WTC11 (cell line): ENCODE data around the gene ARAP3. TPM values are rescaled to one million over a fixed set of nuclear protein-coding genes. Genes with fewer than 3 reads are reported as not detected.

Experiments
- ATAC-seq: fragments of 200-7000 bp; cut with Tn5 transposase; 2 replicates; pipeline ENCODE4 v1.10.0; 2021; ENCODE audit warnings: mild to moderate bottlenecking, moderate library complexity
- CTCF ChIA-PET: fragments of 300-600 bp; sonication (Branson Sonifier 250); formaldehyde crosslinking; loops from one replicate; lab custom pipeline; 2021; ENCODE audit warnings: antibody characterized with exemption; lab: Charles Lee
- POLR2A ChIA-PET: fragments of 350-600 bp; sonication (Branson Sonifier 250); formaldehyde crosslinking; loops from one replicate; lab custom pipeline; 2021; ENCODE audit warnings: antibody characterized with exemption; lab: Charles Lee
- DNase-seq: peaks from one replicate; pipeline ENCODE4 v3.0.0; 2021; ENCODE audit warnings: low spot score
- H3K27ac Mint-ChIP-seq: 2 replicates; pipeline ENCODE4 v1.8.0; 2021; ENCODE audit warnings: mixed read lengths
- H3K27me3 Mint-ChIP-seq: 2 replicates; pipeline ENCODE4 v1.8.0; 2021; ENCODE audit warnings: low read depth, mild to moderate bottlenecking, moderate library complexity, mixed read lengths
- H3K36me3 Mint-ChIP-seq: 2 replicates; pipeline ENCODE4 v1.8.0; 2021; ENCODE audit warnings: mixed read lengths
- H3K4me1 Mint-ChIP-seq: 2 replicates; pipeline ENCODE4 v1.8.0; 2022; ENCODE audit warnings: mixed read lengths
- H3K4me3 Mint-ChIP-seq: 2 replicates; pipeline ENCODE4 v1.8.0; 2021; ENCODE audit warnings: mild to moderate bottlenecking, moderate library complexity, mixed read lengths
- H3K9me3 Mint-ChIP-seq: 2 replicates; pipeline ENCODE4 v1.8.0; 2021; ENCODE audit warnings: mixed read lengths
- AR ChIP-seq: fragments of 250-450 bp; sonication (Bioruptor Pico); IDR thresholded peaks from 2 replicates; pipeline ENCODE4 v1.9.0; 2021; ENCODE audit warnings: mild to moderate bottlenecking
- ATF1 ChIP-seq: sonication (generic); formaldehyde crosslinking; IDR thresholded peaks from 2 replicates; pipeline ENCODE4 v1.8.1; 2023; ENCODE audit warnings: mild to moderate bottlenecking, moderate library complexity, missing genetic modification reagents
- ATF6 ChIP-seq: sonication (generic); formaldehyde crosslinking; IDR thresholded peaks from 2 replicates; pipeline ENCODE4 v1.8.1; 2023; ENCODE audit warnings: mild to moderate bottlenecking, missing genetic modification reagents
- E2F4 ChIP-seq: sonication (generic); formaldehyde crosslinking; IDR thresholded peaks from 2 replicates; pipeline ENCODE4 v1.8.1; 2022; ENCODE audit warnings: low read depth, mild to moderate bottlenecking, moderate library complexity, missing genetic modification reagents, borderline replicate concordance
- MYBL2 ChIP-seq: sonication (generic); formaldehyde crosslinking; IDR thresholded peaks from 2 replicates; pipeline ENCODE4 v1.8.1; 2023; ENCODE audit warnings: mild to moderate bottlenecking, moderate library complexity, missing genetic modification reagents
- NFE2L1 ChIP-seq: sonication (generic); formaldehyde crosslinking; IDR thresholded peaks from 2 replicates; pipeline ENCODE4 v1.8.1; 2023; ENCODE audit warnings: missing genetic modification reagents
- NR2C2 ChIP-seq: sonication (generic); formaldehyde crosslinking; IDR thresholded peaks from 2 replicates; pipeline ENCODE4 v1.8.0; 2022; ENCODE audit warnings: mild to moderate bottlenecking, missing genetic modification reagents
- OVOL2 ChIP-seq: fragments of 250-450 bp; sonication (Bioruptor Pico); IDR thresholded peaks from 2 replicates; pipeline ENCODE4 v1.9.0; 2021; ENCODE audit warnings: mild to moderate bottlenecking, borderline replicate concordance
- RORB ChIP-seq: fragments of 250-450 bp; sonication (Bioruptor Pico); IDR thresholded peaks from 2 replicates; pipeline ENCODE4 v1.9.0; 2021; ENCODE audit warnings: mild to moderate bottlenecking
- SMAD3 ChIP-seq: sonication (generic); formaldehyde crosslinking; IDR thresholded peaks from 2 replicates; pipeline ENCODE4 v1.8.0; 2022; ENCODE audit warnings: missing genetic modification reagents, mild to moderate bottlenecking, borderline replicate concordance
- TEAD4 ChIP-seq: sonication (generic); formaldehyde crosslinking; IDR thresholded peaks from 2 replicates; pipeline ENCODE4 v1.8.0; 2022; ENCODE audit warnings: mild to moderate bottlenecking, missing genetic modification reagents
- USF1 ChIP-seq: sonication (generic); formaldehyde crosslinking; IDR thresholded peaks from 2 replicates; pipeline ENCODE4 v1.8.0; 2022; ENCODE audit warnings: mild to moderate bottlenecking, missing genetic modification reagents
- ZBTB43 ChIP-seq: sonication (generic); formaldehyde crosslinking; IDR thresholded peaks from 2 replicates; pipeline ENCODE4 v1.8.1; 2023; ENCODE audit warnings: mild to moderate bottlenecking, missing genetic modification reagents
- ZNF232 ChIP-seq: sonication (generic); formaldehyde crosslinking; IDR thresholded peaks from 2 replicates; pipeline ENCODE4 v1.8.0; 2022; ENCODE audit warnings: mild to moderate bottlenecking, missing genetic modification reagents
- ZNF263 ChIP-seq: sonication (generic); formaldehyde crosslinking; IDR thresholded peaks from 2 replicates; pipeline ENCODE4 v1.8.1; 2022; ENCODE audit warnings: low read depth, mild to moderate bottlenecking, moderate library complexity, missing genetic modification reagents
- ZNF281 ChIP-seq: sonication (generic); formaldehyde crosslinking; IDR thresholded peaks from 2 replicates; pipeline ENCODE4 v1.8.0; 2023; ENCODE audit warnings: mild to moderate bottlenecking, missing genetic modification reagents
- ZNF317 ChIP-seq: sonication (generic); formaldehyde crosslinking; IDR thresholded peaks from 2 replicates; pipeline ENCODE4 v1.8.1; 2023; ENCODE audit warnings: low read depth, mild to moderate bottlenecking, moderate library complexity, missing genetic modification reagents, borderline replicate concordance
- ZNF532 ChIP-seq: fragments of 250-450 bp; sonication (Bioruptor Pico); IDR thresholded peaks from 2 replicates; pipeline ENCODE4 v1.9.0; 2021; ENCODE audit warnings: mild to moderate bottlenecking, borderline replicate concordance
- ZSCAN18 ChIP-seq: fragments of 250-450 bp; sonication (Bioruptor Pico); IDR thresholded peaks from 2 replicates; pipeline ENCODE4 v2.1.2; 2022; ENCODE audit warnings: mild to moderate bottlenecking, moderate library complexity
- total RNA-seq: library from RNA; stranded (reverse); gene quantifications from 3 replicates; pipeline ENCODE4 v1.2.3, GENCODE V29; 2021

The ARAP3 gene
- total RNA-seq, 1 experiment from 2014 or later, result 60.4 TPM

- TF ChIP-seq NR2C2 (no peak), E2F4 (CRISPR knock-in tag) (no peak), ATF1 (no peak), ZBTB43 (no peak), ZNF263 (no peak), ZNF281 (CRISPR knock-in tag) (no peak), OVOL2 (CRISPR knock-in tag) (no peak), MYBL2 (CRISPR knock-in tag) (no peak), ZNF232 (CRISPR knock-in tag) (no peak), AR (no peak), ZNF532 (CRISPR knock-in tag) (no peak), SMAD3 (CRISPR knock-in tag) (no peak), USF1 (CRISPR knock-in tag) (no peak), RORB (no peak), ZNF317 (CRISPR knock-in tag) (no peak), NFE2L1 (no peak), ATF6 (CRISPR knock-in tag) (no peak), ZSCAN18 (no peak), TEAD4 (CRISPR knock-in tag) (no peak)
- H3K27me3 Mint-ChIP-seq, result no peaks in the 10 kb centered on the region
- no peaks in the 10 kb centered on the region for H3K9me3 Mint-ChIP-seq
- H3K36me3 Mint-ChIP-seq, result peaks cover 45% of the 10 kb centered on the region
- ChIA-PET CTCF (interaction anchor here (1.4 to 2.0 kb wide), 4 partner anchors 26 to 346 kb away, joined by 5 to 15 read pairs (median 9); partner anchors contain the start of genes DIAPH1 and GNPDA1), POLR2A (no interaction called here)
- DNase-seq (no peak), ATAC-seq (no peak)
- no peak overlapping the region for H3K4me3 Mint-ChIP-seq
- peak overlapping the region; percentile 57 for H3K27ac Mint-ChIP-seq
- H3K4me1 Mint-ChIP-seq, result peaks cover 11% of the 10 kb centered on the region
Observed at GRCh38 chr5:141665995-141666940, 15.8 kb downstream of the ARAP3 start.
